BJ (cell line): ENCODE data around the gene CFAP97. TPM values are rescaled to one million over a fixed set of nuclear protein-coding genes. Genes with fewer than 3 reads are reported as not detected.
A peak's percentile ranks its signal among the peaks of the same experiment; 100 is the strongest.

Experiments used
- CTCF ChIA-PET: fragments of 350-600 bp; formaldehyde crosslinking; extraction: SDS; loops from one replicate; lab custom pipeline; 2021; ENCODE audit warnings: antibody characterized with exemption, inconsistent platforms; lab: Yijun Ruan, JAX
- POLR2A ChIA-PET: fragments of 300-600 bp; sonication (Branson Sonifier 250); formaldehyde crosslinking; extraction: SDS; loops from one replicate; lab custom pipeline; 2021; ENCODE audit warnings: antibody characterized with exemption; lab: Charles Lee
- DNase-seq: peaks from one replicate; pipeline ENCODE4 v3.0.0-alpha.2; 2011; ENCODE audit warnings: low read depth
- H3K27me3 ChIP-seq: 2 replicates; pipeline ENCODE4 v1.6.0; 2011; ENCODE audit warnings: low read length; ENCODE audit not compliant: control insufficient read depth, insufficient read depth
- H3K36me3 ChIP-seq: 2 replicates; pipeline ENCODE4 v1.5.1; 2011; ENCODE audit warnings: low read length; ENCODE audit not compliant: control insufficient read depth, insufficient read depth
- H3K4me3 ChIP-seq: 2 replicates; pipeline ENCODE4 v1.5.1; 2011; ENCODE audit warnings: low read depth, mild to moderate bottlenecking, control low read depth, low read length
- polyA plus RNA-seq: library from polyadenylated mRNA; depleted of rRNA; stranded (reverse); fragments of >200 nt; gene quantifications from 2 replicates; pipeline ENCODE4 v1.2.3, GENCODE V29; 2011
- TF ChIP-seq, protein P1 (sequence below): IDR thresholded peaks from 2 replicates; pipeline ENCODE4 v1.5.1; 2011; ENCODE audit warnings: low read depth, mild to moderate bottlenecking, control low read depth, inconsistent platforms, low read length, moderate library complexity; ENCODE audit not compliant: insufficient read depth

CFAP97 gene
- polyA plus RNA-seq, 1 experiment, result 16.4 TPM

DNA sequence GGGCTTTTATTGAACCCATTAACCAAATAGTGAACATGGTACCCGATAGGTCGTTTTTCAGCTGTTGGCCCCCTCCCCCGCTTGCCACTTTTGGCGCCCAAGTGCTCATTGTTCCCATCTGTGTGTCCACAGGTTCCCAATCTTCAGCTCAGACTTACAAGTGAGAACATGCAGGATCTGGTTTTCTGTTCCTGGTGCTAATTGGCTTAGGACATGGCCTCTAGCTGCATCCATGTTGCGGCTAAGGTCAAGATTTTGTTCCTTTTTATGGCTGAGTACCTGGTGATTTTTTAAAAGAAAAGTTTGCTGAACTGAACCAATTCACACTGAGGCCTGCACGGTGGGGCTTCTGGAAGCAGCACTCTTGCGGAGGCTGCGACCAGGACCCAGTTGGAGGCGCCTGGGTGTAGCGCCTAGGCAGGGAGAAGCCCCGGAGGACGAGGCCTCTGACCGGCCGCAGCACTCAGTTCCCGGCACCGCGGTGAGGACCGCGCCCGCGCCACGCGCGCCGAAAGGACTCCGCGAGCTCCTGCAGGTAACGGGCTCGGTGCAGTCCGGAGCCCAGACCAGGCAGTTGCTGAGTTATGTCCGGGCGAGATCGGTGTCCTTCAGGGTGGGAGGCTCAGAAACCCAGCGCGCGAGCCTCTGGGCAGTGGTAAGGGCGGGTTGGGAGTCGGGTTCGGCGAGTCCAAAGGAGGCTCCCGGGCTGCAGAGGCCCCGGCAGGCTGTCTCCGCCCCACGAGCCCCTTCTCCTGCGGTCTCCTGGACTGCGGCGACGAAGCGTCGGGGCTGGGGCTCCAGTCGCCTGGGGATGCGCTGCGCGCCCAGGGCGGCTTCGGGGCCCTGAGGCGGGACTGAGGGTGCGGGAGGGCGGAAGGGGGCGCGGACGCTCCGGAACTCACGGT, 76.5 kb downstream of the CFAP97 start:
- DNase-seq, result no peak
- CTCF ChIA-PET, result interaction anchor here (0.9 to 1.1 kb wide), 2 partner anchors 11 to 87 kb away, joined by 5 read pairs; no protein-coding TSS in a partner anchor
- Histone ChIP-seq H3K4me3 (peak overlapping the region; percentile 44), H3K27me3 (peaks cover 9% of the 10 kb centered on the region), H3K36me3 (no peaks in the 10 kb centered on the region)
- TF ChIP-seq, protein P1, sequence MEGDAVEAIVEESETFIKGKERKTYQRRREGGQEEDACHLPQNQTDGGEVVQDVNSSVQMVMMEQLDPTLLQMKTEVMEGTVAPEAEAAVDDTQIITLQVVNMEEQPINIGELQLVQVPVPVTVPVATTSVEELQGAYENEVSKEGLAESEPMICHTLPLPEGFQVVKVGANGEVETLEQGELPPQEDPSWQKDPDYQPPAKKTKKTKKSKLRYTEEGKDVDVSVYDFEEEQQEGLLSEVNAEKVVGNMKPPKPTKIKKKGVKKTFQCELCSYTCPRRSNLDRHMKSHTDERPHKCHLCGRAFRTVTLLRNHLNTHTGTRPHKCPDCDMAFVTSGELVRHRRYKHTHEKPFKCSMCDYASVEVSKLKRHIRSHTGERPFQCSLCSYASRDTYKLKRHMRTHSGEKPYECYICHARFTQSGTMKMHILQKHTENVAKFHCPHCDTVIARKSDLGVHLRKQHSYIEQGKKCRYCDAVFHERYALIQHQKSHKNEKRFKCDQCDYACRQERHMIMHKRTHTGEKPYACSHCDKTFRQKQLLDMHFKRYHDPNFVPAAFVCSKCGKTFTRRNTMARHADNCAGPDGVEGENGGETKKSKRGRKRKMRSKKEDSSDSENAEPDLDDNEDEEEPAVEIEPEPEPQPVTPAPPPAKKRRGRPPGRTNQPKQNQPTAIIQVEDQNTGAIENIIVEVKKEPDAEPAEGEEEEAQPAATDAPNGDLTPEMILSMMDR, result no peak
- POLR2A ChIA-PET, result no interaction called here

DNA sequence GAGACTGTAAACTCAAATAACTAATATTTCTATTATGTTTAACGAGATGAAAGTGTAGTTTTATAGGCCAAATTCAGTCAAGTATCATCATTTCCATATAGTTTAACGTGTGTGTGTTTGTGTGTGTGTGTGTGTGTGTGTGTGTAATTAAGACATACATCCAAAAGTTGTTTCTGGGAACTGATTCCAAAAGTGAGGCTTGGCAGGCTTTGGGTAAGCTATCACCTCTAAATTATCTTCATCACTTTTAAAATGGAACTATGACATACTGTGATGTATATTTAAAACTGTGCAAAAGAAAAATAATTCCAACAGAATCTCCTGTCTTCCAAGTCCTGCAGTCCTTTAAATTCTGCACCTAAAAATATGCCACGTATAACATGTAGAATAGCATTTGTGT, 79.8 kb downstream of the CFAP97 start:
- ChIA-PET POLR2A (no interaction called here), CTCF (interaction anchor here (0.6 to 1.5 kb wide), 4 partner anchors 10 to 83 kb away, joined by 3 to 11 read pairs (median 4); no protein-coding TSS in a partner anchor)
- Histone ChIP-seq H3K27me3 (peaks cover 9% of the 10 kb centered on the region), H3K36me3 (no peaks in the 10 kb centered on the region), H3K4me3 (no peak overlapping the region)
- TF ChIP-seq, protein P1, result no peak
- no peak for DNase-seq

DNA sequence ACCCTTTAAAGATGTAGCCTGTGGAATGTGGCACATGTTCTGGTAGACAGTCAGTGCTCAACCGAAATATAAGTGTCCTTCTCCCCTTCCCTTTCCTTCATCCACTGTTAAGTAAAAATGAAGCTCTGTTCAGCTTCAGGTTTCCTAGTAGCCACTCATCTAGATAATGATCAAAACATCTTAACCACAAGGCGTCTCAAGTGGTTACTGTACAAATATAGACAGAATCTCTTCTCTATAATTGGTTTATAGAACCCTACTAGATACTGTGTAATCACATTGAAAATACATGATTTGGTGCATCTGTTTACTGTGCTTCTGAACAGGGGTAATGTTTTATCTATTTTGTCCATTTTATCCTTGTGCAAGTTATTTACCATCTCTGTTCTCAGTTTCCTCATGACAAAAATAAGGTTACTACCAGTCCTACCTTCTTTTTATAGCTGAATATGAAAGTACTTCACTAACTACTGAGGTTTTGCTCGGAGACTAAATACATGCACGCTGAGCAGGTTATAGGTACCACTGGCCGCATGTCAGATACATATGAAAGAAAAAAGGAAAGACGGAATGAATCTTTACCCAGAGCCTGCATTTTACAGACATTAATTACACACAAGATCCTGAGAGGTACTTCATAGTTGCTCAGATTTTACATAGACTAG, 81.0 kb downstream of the CFAP97 start:
- H3K36me3 ChIP-seq, result no peaks in the 10 kb centered on the region
- DNase-seq, result no peak
- POLR2A ChIA-PET, result no interaction called here
- TF ChIP-seq, protein P1, result no peak
- H3K4me3 ChIP-seq, result no peak overlapping the region
- CTCF ChIA-PET, result interaction anchor here (0.9 to 2.1 kb wide), 3 partner anchors 12 to 475 kb away, joined by 3 to 8 read pairs (median 3); no protein-coding TSS in a partner anchor
- H3K27me3 ChIP-seq, result peaks cover 9% of the 10 kb centered on the region

DNA sequence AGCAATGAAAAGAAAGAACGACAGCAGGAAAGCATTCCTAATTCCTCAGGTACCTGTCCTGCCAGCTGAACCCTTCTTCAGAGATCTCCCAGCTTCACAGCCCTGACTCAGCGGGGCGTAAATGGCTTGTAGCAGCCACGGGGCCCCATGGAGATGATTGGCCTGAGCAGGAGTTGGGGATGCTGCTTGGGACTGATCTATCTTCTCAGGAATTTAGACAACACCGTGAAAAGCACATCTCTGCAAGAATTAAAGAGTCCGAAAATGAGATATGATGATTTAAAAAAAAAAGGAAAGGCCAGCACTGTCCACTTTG, 83.2 kb downstream of the CFAP97 start:
- TF ChIP-seq, protein P1, result no peak
- ChIA-PET CTCF (no interaction called here), POLR2A (no interaction called here)
- Histone ChIP-seq H3K4me3 (no peak overlapping the region), H3K36me3 (no peaks in the 10 kb centered on the region), H3K27me3 (peaks cover 3% of the 10 kb centered on the region)
- no peak for DNase-seq
